ENCODE measurements around the gene ECT2L. TPM values are rescaled to one million over a fixed set of nuclear protein-coding genes. Genes with fewer than 3 reads are reported as not detected.

ECT2L gene
- total RNA-seq, 1 donor from 2014 or later: not detected

DNA sequence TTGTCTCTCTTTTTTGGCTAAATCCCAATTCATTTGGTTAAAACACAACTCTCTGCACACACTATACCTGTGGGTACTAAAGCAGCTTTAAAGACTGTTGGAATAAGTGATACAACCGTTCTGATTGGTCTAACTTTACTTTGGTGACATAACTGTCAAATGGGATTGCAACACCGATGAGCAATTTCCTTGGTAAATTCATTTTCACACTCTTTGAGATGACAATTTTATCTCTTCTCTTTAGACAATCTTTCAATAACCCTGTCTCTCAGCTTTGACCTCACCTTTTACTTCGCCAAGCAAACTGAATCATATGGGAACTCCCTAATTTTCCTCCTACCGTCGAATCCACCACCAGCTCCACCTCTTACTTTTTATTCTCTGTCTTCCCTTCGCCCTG, 60.8 kb downstream of the ECT2L start:
- DNase-seq (ENCODE audit: low read depth): no peak

DNA sequence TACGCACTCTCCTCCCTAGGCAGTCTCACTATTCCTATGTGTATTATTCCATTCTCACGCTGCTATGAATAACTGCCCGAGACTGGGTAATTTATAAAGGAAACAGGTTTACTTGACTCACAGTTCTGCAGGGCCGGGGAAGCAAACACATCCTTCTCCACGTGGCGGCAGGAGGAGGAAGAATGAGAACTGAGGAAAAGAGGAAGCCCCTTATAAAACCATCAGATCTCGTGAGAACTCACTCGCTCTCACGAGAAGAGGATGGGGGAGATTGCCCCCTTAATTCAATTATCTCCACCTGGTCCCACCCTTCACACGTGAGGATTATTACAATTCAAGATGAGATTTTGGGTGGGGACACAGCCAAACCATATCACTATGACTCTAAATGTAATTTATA, 61.9 kb downstream of the ECT2L start:
- no peak for DNase-seq (ENCODE audit: low read depth)

DNA sequence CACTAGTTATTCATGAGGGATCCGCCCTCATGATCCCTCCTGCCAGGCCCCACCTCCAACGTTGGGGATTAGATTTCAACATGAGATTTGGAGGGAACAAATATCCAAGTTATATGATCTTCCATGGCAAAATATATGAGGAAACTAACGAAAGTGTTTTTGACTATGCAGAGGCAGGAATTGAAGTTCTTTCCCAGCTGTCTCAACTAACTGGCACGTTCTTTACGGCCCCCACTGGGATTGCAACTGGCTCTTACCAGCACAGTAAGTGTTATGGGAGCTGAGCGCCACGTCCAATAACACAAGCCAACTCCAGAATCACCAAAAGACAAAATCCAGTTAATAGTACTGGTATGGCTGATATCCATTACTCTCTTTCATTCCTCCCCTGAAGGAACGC, 66.6 kb downstream of the ECT2L start:
- peak; percentile 9 for DNase-seq (ENCODE audit: low read depth)

DNA sequence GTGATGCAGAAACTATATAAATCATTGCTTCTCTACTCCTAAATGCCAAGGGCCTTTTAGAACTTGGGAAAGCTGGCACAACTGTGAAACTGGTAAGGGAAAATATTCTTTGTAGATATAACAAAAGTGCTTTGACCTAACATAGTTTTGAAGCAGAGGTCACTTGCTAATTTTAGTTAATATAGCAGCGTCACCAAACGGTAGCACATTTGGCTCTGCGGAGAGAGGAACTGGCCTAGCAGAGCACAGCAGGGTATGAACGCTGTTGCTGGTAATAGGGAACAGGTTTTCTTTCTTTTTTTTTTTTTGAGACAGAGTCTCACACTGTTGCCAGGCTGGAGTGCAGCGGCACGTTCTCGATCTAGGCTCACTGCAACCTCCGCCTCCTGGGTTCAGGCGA, 67.4 kb downstream of the ECT2L start:
- peak; percentile 55 for DNase-seq (ENCODE audit: low read depth)

DNA sequence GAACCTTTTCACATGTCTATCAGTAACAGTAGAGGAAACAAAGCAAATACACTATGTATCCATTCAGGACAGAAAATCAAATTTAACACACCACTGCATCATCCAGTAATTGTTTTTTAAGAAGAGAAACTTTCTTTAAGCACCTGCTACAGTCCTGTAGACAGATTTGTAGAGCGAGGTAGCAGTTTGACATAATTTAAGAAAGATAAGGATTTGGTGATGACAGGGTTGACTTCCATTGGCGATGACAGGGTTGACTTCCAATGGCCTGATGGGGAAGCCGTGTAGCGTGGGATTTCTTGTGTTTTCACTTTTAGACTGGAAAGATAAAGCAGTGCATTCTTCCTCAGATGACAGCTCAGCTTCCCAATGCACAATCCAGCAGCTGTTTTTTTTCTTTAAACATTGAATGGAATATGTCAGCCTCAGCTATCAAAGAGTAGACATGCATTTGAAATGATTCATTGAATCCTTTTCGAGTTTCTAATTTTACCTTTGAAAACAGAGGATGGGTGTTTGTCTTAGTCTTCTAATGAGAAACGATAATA, 68.5 kb downstream of the ECT2L start:
- peak; percentile 62 for DNase-seq (ENCODE audit: low read depth)

DNA sequence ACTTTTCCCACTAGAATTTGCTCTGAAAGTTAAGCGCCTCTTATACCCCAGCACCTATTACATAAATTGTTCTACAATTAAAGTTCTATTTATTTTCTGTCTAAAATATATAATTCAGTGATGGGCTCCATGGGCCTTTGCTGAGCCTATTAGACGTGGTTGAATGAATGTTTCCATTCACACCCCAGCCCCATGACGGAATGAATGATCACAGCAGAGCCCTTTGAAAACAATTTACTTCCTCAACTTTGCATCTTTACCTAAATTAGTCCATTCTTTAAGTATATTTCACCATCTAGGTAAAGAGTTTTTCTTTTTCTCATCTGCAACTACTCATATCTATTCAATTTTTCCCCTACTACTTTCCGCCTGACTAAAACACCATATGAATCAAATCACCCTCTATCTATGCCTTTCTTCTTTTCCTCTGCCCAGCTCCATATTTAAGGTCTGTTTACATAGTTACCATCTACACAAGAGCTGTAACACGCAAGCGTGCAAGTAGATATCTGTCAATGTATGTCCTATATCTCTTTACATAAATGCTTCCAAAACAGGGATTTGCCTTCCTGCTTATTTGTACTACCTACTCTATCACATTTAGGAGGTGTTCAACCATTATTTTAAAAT, 69.7 kb downstream of the ECT2L start:
- no peak for DNase-seq (ENCODE audit: low read depth)

DNA sequence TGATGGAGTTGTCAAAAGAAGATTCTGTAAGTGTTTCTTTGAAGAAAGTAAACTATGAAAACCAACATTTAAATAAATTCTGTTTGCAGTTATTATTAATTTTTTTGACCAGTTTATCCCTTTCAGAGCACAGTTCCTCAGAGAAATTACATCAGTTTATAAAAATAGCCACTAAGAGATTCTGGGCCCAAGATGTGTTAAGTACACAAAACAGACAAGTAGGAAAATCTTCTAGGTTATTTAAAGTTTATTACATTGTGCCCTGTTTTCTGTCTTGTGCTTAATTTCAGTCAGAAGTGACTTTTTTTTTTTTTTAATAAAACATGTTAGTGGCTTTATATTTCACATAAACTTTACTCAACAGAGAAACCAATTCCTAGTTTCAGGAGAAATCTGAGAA, 72.3 kb downstream of the ECT2L start:
- DNase-seq (ENCODE audit: low read depth): no peak

DNA sequence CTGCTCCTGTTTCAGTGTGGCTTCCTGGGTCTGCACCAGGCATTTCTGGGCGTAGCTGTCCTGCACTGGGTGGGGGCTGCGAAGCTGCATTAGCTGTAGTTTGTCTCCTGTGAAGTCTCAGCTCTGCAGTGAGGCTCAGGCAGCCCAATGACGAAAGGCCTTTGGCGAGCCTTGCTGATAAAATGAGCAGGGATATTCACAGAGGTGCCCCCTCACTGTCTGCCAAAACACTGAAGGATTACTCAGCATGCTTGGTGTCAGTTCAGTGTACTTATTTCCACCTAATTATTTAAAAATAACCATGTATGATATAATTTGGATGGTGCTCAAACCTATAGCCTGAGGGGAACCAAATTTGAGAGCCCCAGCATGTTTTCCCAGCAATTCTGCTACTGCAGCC, 73.5 kb downstream of the ECT2L start:
- DNase-seq (ENCODE audit: low read depth): no peak

DNA sequence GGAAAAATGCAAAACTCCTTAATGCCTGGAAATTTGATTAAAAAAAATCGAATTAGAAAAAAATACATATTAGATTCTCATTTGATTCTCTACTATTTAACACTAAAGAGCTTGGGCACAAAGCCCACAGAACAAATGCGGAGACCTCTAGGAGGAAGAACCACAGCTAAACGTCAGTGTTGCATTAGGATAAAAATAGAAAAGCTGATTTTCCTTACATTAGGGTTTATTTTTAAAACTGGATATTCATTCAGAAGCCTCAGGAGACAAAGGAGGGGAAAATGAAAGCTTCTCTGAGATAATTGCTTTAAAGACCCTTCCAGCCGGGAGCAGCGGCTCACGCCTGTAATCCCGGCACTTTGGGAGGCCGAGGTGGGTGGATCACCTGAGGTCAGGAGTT, 77.3 kb downstream of the ECT2L start:
- DNase-seq (ENCODE audit: low read depth): no peak

DNA sequence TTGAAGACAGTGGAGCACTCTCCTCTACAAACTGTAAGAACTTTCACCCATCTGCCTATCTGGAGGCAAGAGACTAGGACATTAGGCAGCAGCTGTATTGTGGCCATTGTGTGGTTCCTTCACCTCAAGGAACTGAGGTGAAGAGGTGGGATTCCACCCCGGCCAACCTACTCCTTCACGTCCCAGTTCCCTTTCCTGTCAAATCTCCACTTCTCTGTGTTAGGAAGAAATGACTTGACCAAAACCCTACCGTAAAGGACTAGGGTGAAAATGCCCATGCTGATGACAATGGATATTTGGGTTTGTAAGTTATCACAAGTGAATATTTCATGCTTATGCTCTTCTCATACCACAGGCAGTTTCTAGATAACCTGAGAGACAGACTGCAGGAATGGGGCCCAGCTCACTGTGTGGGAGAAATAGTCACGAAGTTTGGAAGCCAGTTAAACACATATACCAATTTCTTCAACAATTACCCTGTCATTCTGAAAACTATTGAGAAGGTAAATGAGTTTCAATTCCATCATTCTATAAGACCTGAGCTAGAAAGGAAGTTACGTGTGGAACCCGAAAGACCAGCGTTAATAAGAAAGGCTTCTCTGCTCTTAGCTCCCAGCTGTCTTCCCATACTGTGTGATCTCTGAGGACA, 86.6 kb downstream of the ECT2L start:
- DNase-seq (ENCODE audit: low read depth): no peak

DNA sequence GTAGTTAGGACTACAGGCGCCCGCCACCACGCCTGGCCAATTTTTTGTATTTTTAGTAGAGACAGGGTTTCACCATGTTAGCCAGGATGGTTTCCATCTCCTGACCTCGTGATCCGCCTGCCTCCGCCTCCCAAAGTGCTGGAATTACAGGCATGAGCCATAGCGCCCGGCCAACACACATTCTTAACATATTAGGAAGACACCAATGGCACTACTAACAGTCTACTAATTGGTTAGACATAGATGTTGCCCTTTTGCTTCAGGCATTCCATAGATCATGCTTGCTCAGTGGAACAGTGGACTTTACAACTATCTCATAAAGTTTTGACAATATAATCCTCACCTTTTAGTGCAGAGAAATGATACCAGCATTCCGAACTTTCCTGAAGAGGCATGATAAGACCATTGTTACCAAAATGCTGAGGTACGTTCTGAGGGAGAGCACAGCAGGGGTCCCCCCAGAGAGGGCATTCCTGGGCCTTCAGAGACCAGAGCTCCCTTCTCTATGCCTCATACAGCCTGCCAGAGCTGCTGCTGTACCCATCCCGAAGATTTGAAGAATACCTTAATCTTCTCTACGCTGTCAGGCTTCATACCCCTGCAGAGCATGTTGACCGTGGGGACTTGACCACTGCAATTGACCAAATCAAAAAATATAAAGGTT, 89.4 kb downstream of the ECT2L start:
- DNase-seq (ENCODE audit: low read depth): no peak

DNA sequence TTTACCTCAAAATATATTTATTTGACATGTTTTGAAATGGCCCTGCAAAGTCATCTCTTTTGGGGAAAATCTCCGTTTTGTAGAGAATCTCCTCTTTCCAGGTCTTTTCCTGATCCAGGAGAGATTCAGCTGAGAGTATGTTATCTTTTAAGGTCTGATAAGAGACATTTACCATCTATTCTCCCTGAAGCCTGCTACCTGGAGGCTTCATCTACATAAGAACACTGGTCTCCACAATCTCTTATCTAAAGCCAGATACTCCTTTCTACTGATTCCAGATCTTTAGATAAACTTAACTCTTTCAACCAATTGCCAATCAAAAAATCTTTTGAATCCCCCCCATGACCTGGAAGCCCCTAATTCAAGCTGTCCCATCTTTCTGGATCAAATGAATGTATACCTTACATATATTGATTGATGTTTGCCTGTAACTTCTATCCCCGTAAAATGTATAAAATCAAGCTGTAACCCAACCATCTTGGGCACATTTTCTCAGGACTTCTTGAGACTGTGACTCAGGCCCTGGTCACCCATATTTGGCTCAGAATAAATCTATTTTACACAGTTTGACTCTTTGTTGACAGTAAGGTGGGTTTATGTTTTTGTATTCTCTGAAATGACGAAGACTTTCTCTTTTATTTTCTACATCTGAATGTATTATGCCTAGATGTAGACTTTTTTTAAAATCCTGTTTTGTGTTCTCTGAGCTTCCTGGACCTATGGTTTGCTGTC, 95.5 kb downstream of the ECT2L start:
- DNase-seq (ENCODE audit: low read depth): no peak

DNA sequence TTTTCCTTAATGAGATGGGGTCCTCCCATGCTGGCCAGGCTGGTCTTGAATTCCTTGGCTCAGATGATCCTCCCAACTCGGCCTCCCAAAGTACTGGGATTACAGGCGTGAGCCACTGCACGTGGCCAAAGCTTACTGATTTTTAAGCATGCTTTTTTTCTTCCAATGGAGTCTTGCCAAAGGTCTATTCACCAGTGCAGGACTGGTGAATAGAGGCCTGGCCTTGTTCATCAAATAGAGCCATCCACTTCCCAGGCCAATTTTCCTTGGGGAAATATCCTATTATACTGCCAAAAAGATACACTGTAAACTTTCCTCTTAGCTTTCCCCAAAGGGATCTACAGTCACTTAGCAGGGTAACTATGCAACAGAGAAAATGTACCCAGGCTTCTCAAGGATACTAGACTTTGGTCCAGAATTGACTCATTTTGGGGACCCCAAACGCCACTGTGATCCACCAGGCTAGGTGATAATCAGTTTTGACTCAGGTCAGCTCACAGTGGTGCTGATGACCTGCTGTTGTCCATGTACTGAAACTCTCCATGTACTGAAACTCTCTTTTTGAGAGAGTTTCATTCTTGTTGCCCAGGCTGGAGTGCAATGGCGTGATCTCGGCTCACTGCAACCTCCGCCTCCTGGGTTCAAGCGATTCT, 100.3 kb downstream of the ECT2L start:
- DNase-seq (ENCODE audit: low read depth): peak; percentile 3

DNA sequence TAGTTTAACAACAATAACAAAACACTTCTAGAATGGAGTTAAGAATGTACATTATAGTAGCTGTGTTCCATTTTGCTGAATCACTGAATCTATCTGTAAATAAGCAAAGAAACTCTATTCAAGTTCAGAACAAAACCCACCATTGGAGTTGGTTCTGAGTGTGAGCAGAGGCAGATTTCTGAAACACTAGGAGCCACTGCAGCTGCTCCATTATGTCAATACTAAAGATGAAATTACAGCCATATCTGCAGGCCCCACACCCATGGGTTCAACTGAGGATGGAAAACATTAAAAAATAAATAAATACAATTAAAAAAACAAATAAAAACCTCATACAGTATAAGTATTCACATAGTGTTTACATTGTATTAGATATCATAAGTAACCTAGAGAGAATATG, 101.1 kb downstream of the ECT2L start:
- peak; percentile 63 for DNase-seq (ENCODE audit: low read depth)

DNA sequence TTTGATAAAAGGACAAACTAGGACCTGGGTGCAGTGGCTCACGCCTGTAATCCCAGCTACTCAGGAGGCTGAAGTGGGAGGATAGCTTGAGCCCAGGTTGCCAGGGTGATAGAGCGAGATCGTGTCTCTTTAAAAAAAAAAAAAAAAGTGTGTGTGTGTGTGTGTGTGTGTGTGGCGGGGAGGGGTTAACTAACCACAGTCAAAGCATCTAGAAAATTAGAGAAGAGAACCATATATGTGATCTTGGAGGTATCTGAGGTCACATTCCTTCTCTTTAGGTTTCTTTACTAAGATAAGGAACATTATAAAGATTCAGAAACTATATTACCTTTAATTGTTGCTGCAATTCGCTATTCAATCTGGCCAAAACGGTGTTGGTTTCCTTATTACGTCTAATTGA, 111.3 kb downstream of the ECT2L start:
- no peak for DNase-seq (ENCODE audit: low read depth)

DNA sequence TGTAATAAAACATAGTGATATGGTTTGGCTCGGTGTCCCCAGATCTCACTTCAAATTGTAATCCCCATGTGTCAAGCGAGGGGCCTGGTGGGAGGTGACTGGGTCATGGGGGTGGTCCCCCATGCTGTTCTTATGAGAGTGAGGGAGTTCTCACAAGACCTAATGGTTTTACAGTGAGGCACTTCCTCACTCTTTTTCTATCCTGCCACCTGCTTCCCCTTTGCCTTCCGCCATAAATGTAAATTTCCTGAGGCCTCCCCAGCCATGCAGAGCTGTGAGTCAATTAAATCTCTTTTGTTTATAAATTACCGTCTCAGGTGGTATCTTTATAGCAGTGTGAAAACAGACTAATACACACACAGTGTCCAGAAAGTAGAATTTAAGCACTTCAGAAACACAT, 113.6 kb downstream of the ECT2L start:
- no peak for DNase-seq (ENCODE audit: low read depth)

DNA sequence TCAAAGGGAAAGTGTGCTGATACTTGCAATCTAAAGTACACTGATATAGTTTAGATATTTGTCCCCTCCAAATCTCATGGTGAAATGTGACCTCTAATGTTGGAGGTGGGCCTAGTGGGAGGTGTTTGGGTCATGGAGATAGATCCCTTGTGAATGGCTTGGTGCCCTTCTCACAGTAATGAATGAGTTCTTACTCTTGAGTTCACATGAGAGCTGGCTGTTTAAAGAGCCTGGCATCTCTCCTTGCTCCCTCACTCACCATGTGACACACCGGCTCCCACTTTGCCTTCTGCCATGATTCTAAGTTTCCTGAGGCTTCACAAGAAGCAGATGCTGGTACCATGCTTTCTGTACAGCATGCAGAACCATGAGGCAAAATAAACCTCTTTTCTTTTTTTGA, 114.1 kb downstream of the ECT2L start:
- no peak for DNase-seq (ENCODE audit: low read depth)

DNA sequence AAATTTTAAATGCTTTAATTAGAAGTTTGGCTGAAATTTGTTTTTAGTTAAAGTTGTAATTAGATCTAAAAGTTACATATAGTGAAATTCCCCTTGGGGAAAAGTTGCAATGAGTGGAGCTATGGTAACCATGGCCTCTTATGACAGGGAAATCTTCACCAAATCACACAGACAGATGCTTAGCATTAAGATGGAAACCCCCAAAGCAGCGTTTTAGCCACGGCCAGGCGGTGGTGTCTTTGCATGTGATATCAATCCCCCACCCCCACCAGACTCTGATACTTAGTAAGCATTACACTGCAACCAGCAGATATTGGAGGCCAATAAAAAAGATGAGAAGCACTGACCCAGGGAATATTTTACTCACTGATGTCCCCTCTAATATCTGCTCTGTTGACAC, 116.4 kb downstream of the ECT2L start:
- no peak for DNase-seq (ENCODE audit: low read depth)

DNA sequence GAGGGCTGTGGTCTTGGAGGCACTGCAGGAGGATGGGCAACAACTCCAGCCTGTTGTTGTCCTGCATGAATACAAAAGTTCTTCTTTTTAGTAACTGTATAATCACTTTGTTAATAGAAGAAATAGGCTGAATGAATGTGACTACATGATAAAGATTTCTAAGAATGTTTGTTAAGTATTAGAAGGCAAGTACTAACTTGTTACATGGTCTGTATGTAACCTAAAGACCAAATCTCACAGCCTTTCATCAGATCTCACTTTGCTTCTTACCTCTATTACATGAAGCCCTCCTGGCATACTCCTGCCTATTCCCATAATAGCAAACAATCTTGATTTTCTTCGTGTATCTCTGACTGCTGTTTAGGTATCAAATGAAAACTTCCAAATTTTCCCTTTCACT, 118.8 kb downstream of the ECT2L start:
- DNase-seq (ENCODE audit: low read depth): no peak

DNA sequence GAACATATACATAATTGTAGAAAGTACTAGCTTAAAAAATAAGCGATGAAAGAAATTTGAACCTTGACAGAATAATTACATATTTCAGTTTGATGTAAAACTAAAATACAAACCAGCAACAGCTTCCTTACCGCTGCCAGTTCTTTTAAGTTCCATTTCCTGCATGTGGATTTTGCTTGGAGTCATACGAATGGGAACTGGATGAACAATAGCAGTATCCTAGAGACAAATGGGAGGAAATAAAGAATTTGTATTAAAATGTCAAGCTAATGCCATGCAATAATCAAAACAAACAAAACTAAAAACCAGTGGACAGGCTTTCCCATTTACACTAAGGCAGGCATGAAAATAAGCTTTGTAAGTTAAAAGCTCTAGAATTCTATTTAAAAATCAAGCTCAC, 125.0 kb downstream of the ECT2L start:
- DNase-seq (ENCODE audit: low read depth): no peak

DNA sequence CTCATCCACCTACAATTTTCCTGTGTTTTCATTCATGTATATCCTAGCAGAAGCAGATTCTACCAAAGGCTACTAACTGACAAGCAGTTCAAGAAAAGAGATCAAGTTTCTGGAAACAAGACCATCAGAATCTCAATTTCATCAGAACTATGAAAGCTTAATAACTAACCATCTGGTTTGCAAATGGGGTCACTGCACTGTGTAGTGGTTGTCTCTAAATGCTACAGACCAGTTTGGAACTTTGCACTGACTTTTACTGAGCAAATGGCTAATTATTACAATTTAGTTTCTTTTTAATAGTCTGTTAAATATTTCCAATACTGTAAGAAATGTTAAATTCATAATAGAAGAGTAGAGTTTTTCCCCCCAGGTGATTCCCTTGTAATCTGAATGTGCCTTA, 127.7 kb downstream of the ECT2L start:
- no peak for DNase-seq (ENCODE audit: low read depth)
